ENCODE measurements around the gene ZNF655.

The ZNF655 gene

GRCh38 chr7:99607548-99607947 is 49.1 kb downstream of the ZNF655 start:
- DNase-seq: no peak

GRCh38 chr7:99614495-99614894 is 56.1 kb downstream of the ZNF655 start:
- DNase-seq: no peak

- DNase-seq: no peak
These were observed 57.5 kb downstream of the ZNF655 start for GRCh38 chr7:99615989-99616358.

- DNase-seq: peak; percentile 67 to 80
These were observed 58.1 kb downstream of the ZNF655 start, which contains the start of gene ZSCAN25 for GRCh38 chr7:99616359-99617191. Gene ZSCAN25, plus strand, starts transcription at chr7:99616946. Its CDS starts 2,661 bp downstream, at chr7:99619607.

GRCh38 chr7:99617192-99617781 is 58.8 kb downstream of the ZNF655 start:
- DNase-seq: no peak

- DNase-seq: no peak
These were observed 60.3 kb downstream of the ZNF655 start for GRCh38 chr7:99618726-99619125.

GRCh38 chr7:99619571-99620130 is 61.2 kb downstream of the ZNF655 start:
- DNase-seq: no peak

GRCh38 chr7:99621271-99621670 is 62.8 kb downstream of the ZNF655 start:
- no peak for DNase-seq

GRCh38 chr7:99622596-99622995 is 64.2 kb downstream of the ZNF655 start:
- no peak for DNase-seq

- no peak for DNase-seq
These were observed 64.8 kb downstream of the ZNF655 start for GRCh38 chr7:99623091-99623693.

GRCh38 chr7:99623702-99624447 is 65.4 kb downstream of the ZNF655 start:
- DNase-seq: no peak

- no peak for DNase-seq
These were observed 66.0 kb downstream of the ZNF655 start for GRCh38 chr7:99624484-99624883.

GRCh38 chr7:99625321-99625720 is 66.9 kb downstream of the ZNF655 start:
- no peak for DNase-seq

- no peak for DNase-seq
These were observed 67.5 kb downstream of the ZNF655 start for GRCh38 chr7:99625961-99626360.

Data from hippocampal formation (tissue), 2 donors.